ENCODE data around the gene ATR.

- TF ChIP-seq POLR2AphosphoS5 (IDR thresholded peaks at IDR 0.05), result no peak
- TF ChIP-seq CTCF (IDR thresholded peaks at IDR 0.05), result no peak
- no peak for TF ChIP-seq POLR2A (IDR thresholded peaks at IDR 0.05)
- TF ChIP-seq EP300 (IDR thresholded peaks at IDR 0.05), result no peak
Measured at GRCh38 chr3:142608631-142609030, 30.1 kb upstream of the ATR start.

All from upper lobe of left lung (tissue), 4 donors.